NCI-H446 (cell line): ENCODE results near the gene MYH2.
"Not testable (repeated sequence)": the region's sequence is repeated elsewhere in the genome, so short reads cannot be mapped to it uniquely, and the experiment has no call there.

ENCODE experiments used
- DNase-seq, 2 experiments: peaks; one replicate each; lab custom pipeline; 2025; lab: John Stamatoyannopoulos, UW

MYH2 gene

GRCh38 chr17:10549096-10549842, at the start of gene MYH2:
Gene MYH2 (minus strand): TSS chr17:10549658. CDS start chr17:10547920, 1,738 bp downstream.
- DNase-seq = no peak

GRCh38 chr17:10598621-10599020, 49.2 kb upstream of the MYH2 start:
- DNase-seq = no peak

GRCh38 chr17:10589553-10590145, 40.2 kb upstream of the MYH2 start:
- no peak for DNase-seq

GRCh38 chr17:10585529-10585928, 36.1 kb upstream of the MYH2 start:
- no peak for DNase-seq

- no peak for DNase-seq
Observed at GRCh38 chr17:10583834-10584233, 34.4 kb upstream of the MYH2 start.

DNA sequence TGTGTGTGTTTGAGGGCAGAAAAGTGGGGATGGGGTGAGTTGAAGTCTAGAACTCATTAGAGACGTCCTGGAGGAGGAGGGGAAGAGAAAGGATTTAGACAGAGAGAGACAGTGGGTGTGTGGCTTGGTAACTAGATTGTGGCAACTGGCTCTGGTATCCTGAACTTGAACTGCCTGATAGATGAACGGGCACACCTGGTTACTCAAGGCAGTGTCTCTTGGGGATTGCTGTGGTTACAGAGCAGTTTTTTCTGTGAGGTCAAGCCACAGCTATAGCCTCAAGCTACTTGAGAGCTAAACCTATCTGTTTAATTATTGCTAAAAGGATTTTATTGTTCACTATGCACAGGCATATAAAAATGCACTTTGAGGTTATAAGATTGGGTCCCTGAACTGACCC, 29.8 kb upstream of the MYH2 start:
- DNase-seq = no peak

DNA sequence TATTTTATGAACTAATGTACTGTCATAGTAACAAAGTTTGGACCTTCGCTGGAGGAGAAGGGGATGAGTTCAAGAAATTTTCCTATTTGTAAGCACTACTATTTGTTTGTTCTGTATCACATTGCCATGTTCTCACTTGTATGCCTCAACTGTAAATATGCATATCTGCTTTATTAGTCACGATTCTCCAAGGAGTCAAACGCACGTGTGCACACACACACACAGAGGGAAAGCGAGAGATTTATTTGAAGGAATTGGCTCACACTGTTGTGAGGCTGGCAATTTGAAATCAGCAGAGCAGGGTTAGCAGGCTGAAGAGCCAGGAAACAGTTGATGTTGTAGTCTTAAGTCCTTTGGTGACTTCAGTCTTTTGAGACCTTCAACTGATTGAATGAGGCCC, 24.9 kb upstream of the MYH2 start:
- DNase-seq = no peak

- DNase-seq = no peak
Observed at GRCh38 chr17:10563991-10564660, 14.7 kb upstream of the MYH2 start.

- no peak for DNase-seq
Observed at GRCh38 chr17:10558049-10558448, 8.6 kb upstream of the MYH2 start.

DNA sequence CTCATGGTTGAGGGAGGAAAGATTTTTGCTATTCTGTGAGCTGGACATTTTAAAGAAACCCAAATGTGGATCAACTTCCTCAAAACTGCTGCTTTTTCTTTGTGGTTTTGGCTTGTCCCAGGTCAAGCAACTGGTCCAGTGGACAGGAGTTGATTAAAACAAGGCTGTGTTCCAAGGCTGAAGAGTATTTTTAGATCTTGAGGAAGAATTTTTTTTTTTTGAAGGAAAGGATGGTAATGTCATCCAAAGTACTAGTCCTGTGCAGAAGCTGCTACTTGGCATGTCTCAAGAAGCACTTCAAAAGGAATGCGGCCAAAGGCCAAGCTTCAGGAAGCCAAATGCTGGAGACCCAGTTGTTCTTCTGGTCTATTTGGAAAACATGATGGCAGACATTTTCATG, 8.0 kb upstream of the MYH2 start:
- DNase-seq = no peak

GRCh38 chr17:10556301-10557005, 7.0 kb upstream of the MYH2 start:
- no peak for DNase-seq

GRCh38 chr17:10550014-10550413, 556 bp upstream of the MYH2 start:
- DNase-seq = no peak

- no peak for DNase-seq
Observed at GRCh38 chr17:10547351-10547750, 2.1 kb downstream of the MYH2 start.

- DNase-seq = not testable (repeated sequence)
Observed at GRCh38 chr17:10543486-10543885, 6.0 kb downstream of the MYH2 start.

- not testable (repeated sequence) for DNase-seq
Observed at GRCh38 chr17:10541179-10541578, 8.3 kb downstream of the MYH2 start.

DNA sequence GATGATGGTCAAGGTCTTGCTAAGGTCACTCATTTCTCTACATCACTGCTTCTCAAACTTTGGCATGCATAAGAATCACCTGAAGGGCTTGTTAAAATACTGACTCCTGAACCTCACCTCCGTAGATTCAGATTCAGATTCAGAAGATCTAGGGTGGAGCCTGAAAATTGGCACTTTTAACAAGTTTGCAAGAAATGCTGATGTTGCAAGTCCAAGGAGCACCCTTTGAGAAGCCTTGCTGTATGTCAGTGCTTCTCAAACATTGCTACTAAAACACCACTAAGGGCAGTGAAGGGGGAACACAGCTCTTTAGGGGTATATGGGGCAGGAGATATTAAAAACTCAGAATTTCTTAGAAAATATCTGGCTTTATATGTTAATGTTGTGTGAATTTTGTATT, 17.4 kb downstream of the MYH2 start:
- DNase-seq = no peak

- no peak for DNase-seq
Observed at GRCh38 chr17:10527419-10527818, 22.0 kb downstream of the MYH2 start.

DNA sequence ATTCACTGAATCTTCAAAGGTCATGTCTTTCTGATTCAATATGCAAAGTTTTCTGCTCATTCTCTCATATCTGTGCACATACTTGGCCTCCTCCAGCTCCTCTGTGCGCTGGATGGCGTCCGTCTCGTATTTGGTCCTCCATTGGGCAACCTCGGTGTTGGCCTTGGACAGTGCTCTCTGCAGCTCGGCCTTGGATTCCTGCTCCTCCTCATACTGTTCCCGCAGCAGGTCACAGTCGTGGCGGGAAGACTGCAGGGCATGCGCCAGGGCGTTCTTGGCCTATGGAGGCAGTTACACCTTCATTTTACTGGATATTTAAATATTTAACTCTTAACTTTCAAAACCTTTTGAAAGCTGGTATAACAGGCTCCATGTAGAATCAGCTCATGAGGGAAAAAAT, 22.9 kb downstream of the MYH2 start:
- DNase-seq = no peak

DNA sequence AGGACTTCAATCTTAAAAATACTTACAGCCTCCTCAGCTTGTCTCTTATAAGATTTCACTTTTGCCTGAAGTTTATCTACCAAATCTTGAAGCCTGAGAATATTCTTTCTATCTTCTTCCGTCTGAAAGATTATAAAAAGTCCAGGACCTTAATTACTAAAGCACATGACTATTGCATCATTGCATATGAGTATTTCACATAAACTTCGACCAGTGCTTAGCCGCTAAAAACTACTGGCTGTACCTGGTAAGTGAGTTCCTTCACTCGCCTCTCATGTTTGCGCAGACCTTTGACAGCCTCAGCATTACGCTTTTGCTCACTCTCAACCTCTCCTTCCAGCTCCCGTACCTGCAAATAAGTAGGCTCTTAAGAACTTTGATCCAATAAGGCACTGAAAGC, 26.4 kb downstream of the MYH2 start:
- no peak for DNase-seq

GRCh38 chr17:10521949-10522348, 27.5 kb downstream of the MYH2 start:
- DNase-seq = no peak

GRCh38 chr17:10518271-10519037, 31.0 kb downstream of the MYH2 start, which contains the start of gene MYH1:
Gene MYH1 (minus strand): TSS chr17:10518542. CDS start chr17:10516642, 1,900 bp downstream.
- no peak for DNase-seq

DNA sequence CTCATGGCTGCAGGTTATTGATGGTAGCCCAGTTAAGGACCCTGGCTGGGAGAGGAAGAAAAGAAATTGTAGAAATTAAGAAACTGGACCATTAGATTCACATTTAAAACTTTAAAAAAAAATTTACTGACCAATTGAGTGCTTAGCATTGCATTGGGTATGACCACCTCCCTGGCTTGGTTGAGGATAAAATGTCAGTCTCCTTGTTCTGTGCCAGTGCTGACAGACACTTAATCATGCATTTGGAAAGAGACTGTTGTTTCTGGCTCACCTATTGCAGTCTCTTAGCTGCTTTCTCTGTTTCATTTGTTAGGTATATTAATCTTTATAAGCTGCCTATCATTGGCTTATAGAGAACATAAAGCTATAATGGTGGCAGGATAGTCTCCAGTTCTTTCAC, 32.8 kb downstream of the MYH2 start:
- no peak for DNase-seq
